IMR-90 (cell line): ENCODE data around the gene PRSS3. TPM values are rescaled to one million over a fixed set of nuclear protein-coding genes. Genes with fewer than 3 reads are reported as not detected.

Source experiments
- ATAC-seq: fragments of 200-7000 bp; cut with Tn5 transposase; 2 replicates; pipeline ENCODE4 v1.9.1; 2020; ENCODE audit warnings: low read depth, mild to moderate bottlenecking, moderate library complexity
- BruUV-seq: library from RNA; stranded (reverse); fragments of 400-500 nt; replicated peaks from 2 replicates; lab custom pipeline; 2021; lab: Mats Ljungman, UMichigan
- CTCF ChIA-PET: fragments of 300-600 bp; formaldehyde crosslinking; extraction: SDS; loops from one replicate; lab custom pipeline; 2021; ENCODE audit warnings: antibody characterized with exemption; lab: Yijun Ruan, JAX
- POLR2A ChIA-PET: fragments of 300-600 bp; sonication (Branson Sonifier 250); formaldehyde crosslinking; loops from one replicate; lab custom pipeline; 2022; ENCODE audit warnings: antibody characterized with exemption; ENCODE audit not compliant: unreplicated experiment; lab: Charles Lee
- DNase-seq: peaks from one replicate; pipeline ENCODE4 v3.0.0; 2013
- H2AFZ ChIP-seq: replicated peaks from 2 replicates; pipeline ENCODE3; 2013; ENCODE audit warnings: low read length, mild to moderate bottlenecking; ENCODE audit not compliant: poor library complexity
- H2AK5ac ChIP-seq: 2 replicates; pipeline ENCODE4 v1.6.1; 2013; ENCODE audit warnings: low read depth, low read length, inconsistent platforms
- H2AK9ac ChIP-seq: replicated peaks from 2 replicates; pipeline ENCODE3; 2013; ENCODE audit warnings: mild to moderate bottlenecking, low read depth, low read length, moderate library complexity; ENCODE audit not compliant: poor library complexity
- H2BK120ac ChIP-seq: 2 replicates; pipeline ENCODE4 v1.6.1; 2013; ENCODE audit warnings: low read depth, low read length, inconsistent platforms
- H2BK15ac ChIP-seq: 3 replicates; pipeline ENCODE4 v1.6.1; 2013; ENCODE audit warnings: low read depth, low read length, inconsistent platforms
- H2BK20ac ChIP-seq: 2 replicates; pipeline ENCODE4 v1.6.1; 2013; ENCODE audit warnings: low read depth, mild to moderate bottlenecking, inconsistent platforms, low read length, moderate library complexity
- H2BK5ac ChIP-seq: 2 replicates; pipeline ENCODE4 v1.6.1; 2013; ENCODE audit warnings: mild to moderate bottlenecking, low read depth, low read length, inconsistent platforms; ENCODE audit not compliant: poor library complexity, severe bottlenecking
- H3K14ac ChIP-seq: replicated peaks from 2 replicates; pipeline ENCODE4 v1.6.1; 2013; ENCODE audit warnings: low read depth, low read length, inconsistent platforms
- H3K18ac ChIP-seq: 2 replicates; pipeline ENCODE4 v1.6.1; 2013; ENCODE audit warnings: low read depth, low read length, control low read depth
- H3K23ac ChIP-seq: 2 replicates; pipeline ENCODE4 v1.6.1; 2013; ENCODE audit warnings: low read depth, low read length, inconsistent platforms
- H3K27ac ChIP-seq: 2 replicates; pipeline ENCODE4 v1.5.1; 2013; ENCODE audit warnings: mild to moderate bottlenecking, control low read depth, low read length; ENCODE audit not compliant: insufficient read depth
- H3K27me3 ChIP-seq: 2 replicates; pipeline ENCODE4 v1.6.1; 2013; ENCODE audit warnings: low read length; ENCODE audit not compliant: control insufficient read depth, insufficient read depth
- H3K36me3 ChIP-seq: 2 replicates; pipeline ENCODE4 v1.6.1; 2013; ENCODE audit warnings: low read length, mixed read lengths; ENCODE audit not compliant: control insufficient read depth, insufficient read depth
- H3K4ac ChIP-seq: 2 replicates; pipeline ENCODE4 v1.6.1; 2013; ENCODE audit warnings: low read depth, low read length, inconsistent platforms
- H3K4me1 ChIP-seq: 2 replicates; pipeline ENCODE4 v1.6.1; 2013; ENCODE audit warnings: low read length, mixed read lengths; ENCODE audit not compliant: control insufficient read depth, insufficient read depth
- H3K4me2 ChIP-seq: 2 replicates; pipeline ENCODE4 v1.6.1; 2013; ENCODE audit warnings: low read depth, mild to moderate bottlenecking, control low read depth, low read length, moderate library complexity
- H3K4me3 ChIP-seq: 2 replicates; pipeline ENCODE4 v1.5.1; 2013; ENCODE audit warnings: low read depth, mild to moderate bottlenecking, control low read depth, low read length, moderate library complexity; ENCODE audit not compliant: insufficient read depth
- H3K56ac ChIP-seq: 2 replicates; pipeline ENCODE4 v1.6.1; 2013; ENCODE audit warnings: low read length, inconsistent platforms; ENCODE audit not compliant: insufficient read depth; ENCODE audit errors: extremely low read depth
- H3K79me1 ChIP-seq, 2 experiments: 2 replicates each; pipeline ENCODE4 v1.6.1; 2013; ENCODE audit warnings: low read length in 2 of 2, inconsistent platforms in 1 of 2, low read depth in 1 of 2
- H3K9ac ChIP-seq: 2 replicates; pipeline ENCODE4 v1.6.1; 2013; ENCODE audit warnings: low read depth, low read length, control low read depth
- H3K9me1 ChIP-seq: 2 replicates; pipeline ENCODE4 v1.6.1; 2013; ENCODE audit warnings: low read length, inconsistent platforms; ENCODE audit not compliant: insufficient read depth
- H3K9me3 ChIP-seq: 2 replicates; pipeline ENCODE4 v1.6.1; 2013; ENCODE audit warnings: low read length; ENCODE audit not compliant: control insufficient read depth, insufficient read depth
- H4K20me1 ChIP-seq: 2 replicates; pipeline ENCODE4 v1.6.1; 2013; ENCODE audit warnings: low read length, inconsistent platforms; ENCODE audit not compliant: insufficient read depth
- H4K5ac ChIP-seq: 2 replicates; pipeline ENCODE4 v1.6.1; 2013; ENCODE audit warnings: mild to moderate bottlenecking, low read depth, low read length, control low read depth
- H4K8ac ChIP-seq, 2 experiments: 2 replicates each; pipeline ENCODE4 v1.6.1; 2013; ENCODE audit warnings: low read depth in 2 of 2, low read length in 2 of 2, control low read depth in 1 of 2, inconsistent platforms in 1 of 2
- H4K91ac ChIP-seq: 2 replicates; pipeline ENCODE4 v1.6.1; 2013; ENCODE audit warnings: low read depth, low read length, inconsistent platforms; ENCODE audit not compliant: insufficient read depth
- CEBPB ChIP-seq: IDR thresholded peaks from 2 replicates; pipeline ENCODE4 v1.6.1; 2012; ENCODE audit warnings: low read depth, low read length, improper control_type of control experiment
- CHD1 ChIP-seq: IDR thresholded peaks from 2 replicates; pipeline ENCODE4 v1.6.1; 2012; ENCODE audit warnings: low read depth, low read length, improper control_type of control experiment
- POLR2A ChIP-seq: IDR thresholded peaks from 2 replicates; pipeline ENCODE4 v1.6.1; 2012; ENCODE audit warnings: mild to moderate bottlenecking, low read depth, low read length
- USF2 ChIP-seq: fragments of 150-350 bp; IDR thresholded peaks from 2 replicates; pipeline ENCODE4 v1.6.1; 2017; ENCODE audit warnings: mild to moderate bottlenecking, antibody characterized with exemption, low read length, low read depth
- WGBS, 2 experiments: methylation state at CpG; one replicate each; pipeline versions ENCODE4 v1.1.5 to v1.1.7; 2013; ENCODE audit warnings: missing lambda C conversion rate in 2 of 2; ENCODE audit not compliant: insufficient read length in 1 of 2; ENCODE audit errors: extremely low coverage in 2 of 2; 5-methylcytosine and 5-hydroxymethylcytosine counted together
- dilution Hi-C: fragments of 300-500 bp; cut with HindIII; formaldehyde crosslinking; loops from one replicate; pipeline ENCODE4 v1.14.3; 2018; ENCODE audit warnings: low sequenced_read_pairs; ENCODE audit not compliant: unreplicated experiment
- in situ Hi-C: fragments of 300-500 bp; cut with MboI; formaldehyde crosslinking; loops from 3 replicates; pipeline ENCODE4 v1.14.3; 2019; ENCODE audit warnings: low sequenced_read_pairs, inconsistent platforms, mixed read lengths
- intact Hi-C: fragments of 100-400 bp; cut with micrococcal nuclease; formaldehyde crosslinking; loops from 2 replicates; pipeline ENCODE4 v1.10.0; 2022
- polyA plus RNA-seq, 3 experiments: library from polyadenylated mRNA; depleted of rRNA; stranded (reverse); fragments of >200 nt; gene quantifications; 2 replicates each; pipeline ENCODE4 v1.2.3, GENCODE V29; 2012; ENCODE audit warnings: low replicate concordance in 1 of 3
- total RNA-seq: library from RNA; depleted of rRNA; stranded (reverse); fragments of >200 nt; gene quantifications from 2 replicates; pipeline ENCODE4 v1.2.3, GENCODE V29; 2012

PRSS3 gene
- total and polyA plus RNA-seq, 2 of the 4 experiments (the other 2 are of a cell fraction), result 7.0 to 26.9 TPM

GRCh38 chr9:33782395-33783152 is 12.8 kb upstream of the PRSS3 start:
- no TSS peak for BruUV-seq
- CTCF ChIA-PET, result no interaction called here

More at GRCh38 chr9:33782395-33783152, 12.8 kb upstream of the PRSS3 start:
- H3K27me3 ChIP-seq, result peaks cover 11% of the 10 kb centered on the region
- H2AFZ ChIP-seq, result no peak overlapping the region
- dilution Hi-C loops (no loop called here), intact Hi-C loops (no loop called here), in situ Hi-C loops (no loop called here)
- POLR2A ChIA-PET, result no interaction called here
- no peak overlapping the region for H3K14ac ChIP-seq
- no peak overlapping the region for H4K91ac ChIP-seq
- H4K5ac ChIP-seq, result no peak overlapping the region
- no peak overlapping the region for H3K4me3 ChIP-seq
- H3K9ac ChIP-seq, result no peak overlapping the region
- no peaks in the 10 kb centered on the region for H3K36me3 ChIP-seq
- peak overlapping the region; percentile 55 for H2BK5ac ChIP-seq
- H3K4me1 ChIP-seq, result peaks cover 4% of the 10 kb centered on the region; the same call in 1 of the 2 replicates
- H2BK120ac ChIP-seq, result no peak overlapping the region
- no peak overlapping the region for H3K27ac ChIP-seq
- DNase-seq (peak; percentile 87), ATAC-seq (peak; percentile 68)
- no peaks in the 10 kb centered on the region for H3K79me1 ChIP-seq
- H2AK9ac ChIP-seq, result no peak overlapping the region
- no peak overlapping the region for H3K23ac ChIP-seq
- no peak overlapping the region for H3K56ac ChIP-seq
- H3K18ac ChIP-seq, result no peak overlapping the region; the same call in 1 of the 2 replicates
- no peak overlapping the region for H2AK5ac ChIP-seq
- WGBS, 2 experiments, result no CpG with 5 or more reads among the region's 4 CpGs
- peak overlapping the region in 1 of 2 experiments; percentile 40; a peak in 1 of 4 replicates for H4K8ac ChIP-seq
- H3K4ac ChIP-seq, result no peak overlapping the region
- H3K4me2 ChIP-seq, result peak overlapping the region; percentile 58
- H2BK15ac ChIP-seq, result no peak overlapping the region
- H3K9me1 ChIP-seq, result no peaks in the 10 kb centered on the region
- H2BK20ac ChIP-seq, result no peak overlapping the region
- no peaks in the 10 kb centered on the region for H3K9me3 ChIP-seq
- no peaks in the 10 kb centered on the region for H4K20me1 ChIP-seq
- TF ChIP-seq CEBPB (peak; percentile 85), CHD1 (no peak), POLR2A (no peak), USF2 (no peak)
